SK-N-SH treated with all-trans-retinoic acid at 6 μM for 48 hours (cell line): ENCODE data around the gene MORC3.

ENCODE experiments used
- CSDC2 ChIP-seq: fragments of 250-450 bp; sonication (Bioruptor Pico); IDR thresholded peaks from 2 replicates; pipeline ENCODE4 v1.5.0; 2020; ENCODE audit warnings: mild to moderate bottlenecking, moderate library complexity
- ZC3H10 ChIP-seq: fragments of 250-450 bp; sonication (Bioruptor Pico); IDR thresholded peaks from 2 replicates; pipeline ENCODE4 v1.5.1; 2021; ENCODE audit warnings: mild to moderate bottlenecking, moderate library complexity
- ZFP3 ChIP-seq: fragments of 250-450 bp; sonication (Bioruptor Pico); IDR thresholded peaks from 2 replicates; pipeline ENCODE4 v1.5.0; 2020; ENCODE audit warnings: mild to moderate bottlenecking, moderate library complexity
- ZNF565 ChIP-seq: fragments of 450-650 bp; formaldehyde crosslinking; conservative IDR thresholded peaks from 2 replicates; pipeline ENCODE4 v1.5.0; 2020; ENCODE audit warnings: low read depth, mild to moderate bottlenecking, moderate library complexity
- ZNF70 ChIP-seq: fragments of 450-650 bp; formaldehyde crosslinking; IDR thresholded peaks from 2 replicates; pipeline ENCODE4 v1.5.0; 2020; ENCODE audit warnings: mild to moderate bottlenecking, moderate library complexity

- TF ChIP-seq ZFP3 (CRISPR knock-in tag) (no peak), ZNF70 (CRISPR knock-in tag) (no peak), CSDC2 (CRISPR knock-in tag) (no peak), ZC3H10 (CRISPR knock-in tag) (no peak), ZNF565 (CRISPR knock-in tag) (no peak)
These were observed 10.0 kb upstream of the MORC3 start for GRCh38 chr21:36310016-36310415.
